GM19397 (cell line): ENCODE results near the gene DNAJC10.
"Not testable (repeated sequence)": the region's sequence is repeated elsewhere in the genome, so short reads cannot be mapped to it uniquely, and the experiment has no call there.

Source experiments
- ATAC-seq: cut with Tn5 transposase; IDR thresholded peaks from one replicate; pipeline ENCODE4 v1.9.1; 2021; ENCODE audit warnings: mild to moderate bottlenecking, moderate library complexity; ENCODE audit not compliant: unreplicated experiment

DNAJC10 gene, protein sequence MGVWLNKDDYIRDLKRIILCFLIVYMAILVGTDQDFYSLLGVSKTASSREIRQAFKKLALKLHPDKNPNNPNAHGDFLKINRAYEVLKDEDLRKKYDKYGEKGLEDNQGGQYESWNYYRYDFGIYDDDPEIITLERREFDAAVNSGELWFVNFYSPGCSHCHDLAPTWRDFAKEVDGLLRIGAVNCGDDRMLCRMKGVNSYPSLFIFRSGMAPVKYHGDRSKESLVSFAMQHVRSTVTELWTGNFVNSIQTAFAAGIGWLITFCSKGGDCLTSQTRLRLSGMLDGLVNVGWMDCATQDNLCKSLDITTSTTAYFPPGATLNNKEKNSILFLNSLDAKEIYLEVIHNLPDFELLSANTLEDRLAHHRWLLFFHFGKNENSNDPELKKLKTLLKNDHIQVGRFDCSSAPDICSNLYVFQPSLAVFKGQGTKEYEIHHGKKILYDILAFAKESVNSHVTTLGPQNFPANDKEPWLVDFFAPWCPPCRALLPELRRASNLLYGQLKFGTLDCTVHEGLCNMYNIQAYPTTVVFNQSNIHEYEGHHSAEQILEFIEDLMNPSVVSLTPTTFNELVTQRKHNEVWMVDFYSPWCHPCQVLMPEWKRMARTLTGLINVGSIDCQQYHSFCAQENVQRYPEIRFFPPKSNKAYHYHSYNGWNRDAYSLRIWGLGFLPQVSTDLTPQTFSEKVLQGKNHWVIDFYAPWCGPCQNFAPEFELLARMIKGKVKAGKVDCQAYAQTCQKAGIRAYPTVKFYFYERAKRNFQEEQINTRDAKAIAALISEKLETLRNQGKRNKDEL

DNA sequence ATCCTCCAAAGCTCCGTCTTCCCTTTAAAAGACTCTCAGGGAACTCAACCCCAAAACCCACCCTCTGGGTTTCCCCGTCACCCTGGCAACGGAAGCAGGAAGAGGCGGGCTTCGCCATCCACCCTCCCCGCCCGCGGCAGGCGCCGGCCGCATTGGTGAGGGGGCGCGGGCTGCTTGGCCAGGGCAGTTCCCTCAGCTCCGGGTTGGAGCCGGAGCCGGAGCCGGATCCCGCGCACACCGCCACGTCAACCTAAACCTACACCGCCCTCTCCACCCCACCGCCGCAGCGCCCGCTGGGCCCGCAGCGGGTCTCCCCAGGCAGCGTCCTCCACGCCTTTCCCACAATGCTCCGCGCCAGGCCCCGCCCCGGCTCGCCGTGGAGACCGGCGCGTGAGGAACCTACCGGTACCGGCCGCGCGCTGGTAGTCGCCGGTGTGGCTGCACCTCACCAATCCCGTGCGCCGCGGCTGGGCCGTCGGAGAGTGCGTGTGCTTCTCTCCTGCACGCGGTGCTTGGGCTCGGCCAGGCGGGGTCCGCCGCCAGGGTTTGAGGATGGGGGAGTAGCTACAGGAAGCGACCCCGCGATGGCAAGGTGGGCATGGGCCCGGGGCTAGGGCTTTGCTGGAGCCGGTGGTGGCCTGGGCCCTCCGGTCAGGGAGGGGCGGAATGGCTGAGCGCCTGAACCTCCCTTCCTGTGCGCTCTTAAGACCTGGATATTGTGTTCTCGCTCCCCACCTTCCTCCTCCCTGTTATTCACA, at the start of gene DNAJC10:
TSS of gene DNAJC10 (plus strand) at position 366 of the 758 bp plus-strand sequence. CDS start 1,830 bp downstream, outside the sequence.
- peak; percentile 91 for ATAC-seq

DNA sequence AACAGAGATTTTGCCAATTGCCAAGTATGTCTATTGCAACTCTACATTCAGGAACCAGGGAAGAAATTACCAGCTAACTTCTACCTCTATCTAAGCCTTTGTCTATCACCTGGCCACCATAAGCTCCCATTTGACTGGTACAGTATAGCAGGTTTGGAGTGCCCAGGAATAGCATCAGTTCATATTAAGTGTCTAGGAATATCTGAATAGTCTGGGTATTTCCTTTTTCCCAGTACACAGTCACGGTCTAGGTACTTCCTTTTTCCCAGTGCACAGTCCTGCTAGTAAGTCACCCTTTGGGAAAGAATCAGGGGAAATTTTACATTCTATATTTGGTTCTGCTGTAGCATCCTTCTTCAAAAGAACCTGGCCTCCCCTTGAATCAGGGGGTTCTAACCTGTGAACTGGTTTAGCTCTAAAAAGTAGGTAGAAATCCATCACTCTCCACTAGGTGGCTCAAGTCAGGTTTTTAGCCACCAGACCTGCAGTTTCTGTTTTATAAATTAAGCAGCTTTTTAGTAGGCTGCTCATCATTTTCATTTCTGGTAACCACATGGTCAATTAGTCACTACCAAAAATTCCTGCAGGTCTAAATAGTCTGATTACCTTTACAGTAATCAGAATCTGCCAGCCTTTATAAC, 49.3 kb upstream of the DNAJC10 start:
- peak; percentile 85 for ATAC-seq

DNA sequence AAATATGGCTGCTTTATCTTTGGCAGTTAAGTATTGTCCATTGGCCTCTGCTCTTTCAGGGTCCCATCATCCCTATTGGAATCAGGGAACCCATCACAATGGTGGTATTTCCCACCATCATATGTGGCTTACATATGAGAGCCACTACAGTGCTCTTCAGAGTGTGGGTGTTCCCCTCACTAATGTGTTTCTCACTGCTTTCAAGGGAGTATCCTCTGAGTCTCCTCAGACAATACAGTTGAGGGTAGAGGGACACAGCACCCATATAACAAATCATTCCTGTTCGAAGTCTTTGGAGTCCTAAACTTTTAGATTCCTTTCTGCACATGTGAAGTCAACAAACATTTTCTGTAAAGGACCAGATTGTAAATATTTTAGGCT, 48.8 kb upstream of the DNAJC10 start:
- peak; percentile 22 for ATAC-seq

DNA sequence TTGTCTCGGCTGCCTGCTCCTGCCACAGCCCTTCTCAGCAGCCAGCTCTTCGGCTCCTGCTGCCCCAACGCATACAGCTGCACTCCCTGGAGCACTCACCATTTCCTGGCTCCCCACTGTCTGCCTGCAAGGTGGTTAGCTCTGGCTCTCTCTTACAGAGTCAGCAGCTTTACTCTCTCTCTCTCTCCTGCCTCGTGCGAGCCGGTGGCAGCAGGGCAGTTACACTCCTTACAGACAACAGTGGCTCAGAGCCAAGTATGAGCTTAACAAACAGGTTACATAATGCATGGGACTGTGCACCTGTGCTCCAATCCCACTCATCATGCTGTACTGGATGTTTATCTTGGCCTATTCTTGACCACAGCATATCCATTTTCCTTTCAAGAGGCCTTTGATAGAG, 47.4 kb upstream of the DNAJC10 start:
- no peak for ATAC-seq

DNA sequence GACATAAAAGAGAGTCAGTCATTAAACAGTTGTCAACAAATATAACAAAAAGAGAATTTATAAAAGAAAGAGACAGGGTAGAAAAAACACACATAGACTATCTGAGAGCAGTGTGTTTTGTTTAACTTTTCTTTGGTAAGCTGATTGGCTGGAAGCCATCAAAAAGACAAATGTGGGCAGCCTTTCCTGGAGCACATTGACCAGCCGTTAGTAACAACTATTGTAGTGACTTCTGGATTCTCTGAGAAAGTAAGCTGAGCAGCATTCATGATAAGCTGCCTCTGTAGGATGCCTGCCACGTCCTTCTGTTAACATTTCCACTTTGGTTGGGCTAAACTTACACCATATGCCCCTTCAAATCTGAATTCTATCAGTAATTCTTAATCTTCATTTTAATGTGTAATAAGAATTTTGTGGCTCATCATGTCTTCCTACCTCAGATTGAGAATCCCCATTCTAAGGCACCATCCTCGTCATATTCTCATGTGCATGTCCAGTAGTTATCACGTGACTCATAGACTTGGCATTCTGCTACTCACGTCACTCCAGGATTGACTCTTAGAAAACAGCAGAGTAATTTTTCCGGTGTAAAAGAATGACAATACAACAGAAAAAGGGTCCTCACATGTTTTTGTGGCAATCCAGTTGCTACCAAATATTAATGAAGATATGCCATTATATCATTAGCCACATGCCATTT, 43.4 kb upstream of the DNAJC10 start:
- no peak for ATAC-seq

DNA sequence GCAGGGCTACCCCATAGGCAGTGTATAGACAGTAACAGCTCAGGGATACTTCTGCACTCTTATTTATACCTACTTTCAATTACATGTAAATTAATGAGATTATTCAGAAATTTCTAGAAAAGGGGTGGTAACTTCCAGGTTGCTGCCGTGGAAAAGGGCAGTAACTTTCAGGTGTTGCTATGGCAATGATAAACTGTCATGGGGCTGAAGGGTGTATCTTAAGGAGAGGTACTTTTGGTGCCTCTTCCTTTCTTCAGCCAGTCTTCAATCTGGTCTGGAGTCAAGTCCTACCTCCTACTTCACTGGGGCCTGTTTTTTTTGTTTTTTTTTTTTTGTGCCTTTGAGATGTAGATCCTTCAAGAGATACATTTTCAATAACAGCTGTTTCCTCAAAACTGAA, 35.2 kb upstream of the DNAJC10 start:
- no peak for ATAC-seq

DNA sequence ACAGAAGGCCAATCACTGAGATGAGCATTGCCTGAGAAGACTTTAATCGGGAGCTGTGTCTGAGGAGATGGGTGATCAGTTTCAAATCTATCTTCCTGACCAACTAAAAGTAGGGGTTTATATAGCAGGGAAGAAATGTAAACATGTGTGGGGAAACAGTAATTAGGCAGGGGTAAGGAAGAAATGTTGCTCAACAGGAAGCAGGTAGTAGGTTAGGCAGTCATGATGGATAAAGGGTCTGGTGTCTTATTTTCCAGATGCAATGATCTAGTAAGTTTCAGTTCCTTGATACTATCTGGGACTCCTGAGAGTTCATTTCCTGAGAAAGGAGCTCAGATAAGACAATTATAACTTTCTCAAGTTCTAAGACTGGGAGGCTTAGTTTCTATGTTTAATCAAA, 33.8 kb upstream of the DNAJC10 start:
- no peak for ATAC-seq

DNA sequence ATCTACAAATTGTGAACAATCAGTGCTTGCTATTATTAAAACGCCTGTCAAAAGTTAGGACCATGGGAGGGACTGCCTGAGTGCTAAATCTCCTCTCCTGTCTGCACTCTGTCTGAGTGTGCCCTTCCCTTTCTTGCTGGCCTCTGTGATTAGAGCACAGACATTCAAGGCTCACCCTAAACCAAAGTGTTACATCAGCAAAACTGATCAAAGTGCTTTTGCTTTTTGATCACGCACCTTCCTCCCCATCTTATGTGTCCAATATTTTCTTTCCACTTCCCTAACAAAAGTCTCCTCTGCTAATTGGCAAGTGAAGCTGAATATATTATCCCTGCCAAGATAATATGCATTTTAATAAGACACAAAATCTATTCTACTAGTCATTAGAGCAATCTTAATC, 30.5 kb upstream of the DNAJC10 start:
- ATAC-seq, result no peak

DNA sequence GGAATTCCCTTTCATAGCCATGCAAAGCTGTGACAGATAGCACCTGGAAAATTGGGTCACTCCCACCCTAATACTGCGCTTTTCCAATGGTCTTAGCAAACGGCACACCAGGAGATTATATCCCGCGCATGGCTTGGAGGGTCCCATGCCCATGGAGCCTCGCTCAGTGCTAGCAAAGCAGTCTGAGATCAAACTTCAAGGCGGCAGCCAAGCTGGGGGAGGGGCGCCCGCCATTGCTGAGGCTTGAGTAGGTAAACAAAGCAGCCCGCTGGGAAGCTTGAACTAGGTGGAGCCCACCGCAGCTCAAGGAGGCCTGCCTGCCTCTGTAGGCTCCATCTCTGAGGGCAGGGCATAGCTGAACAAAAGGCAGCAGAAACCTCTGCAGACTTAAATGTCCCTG, 29.3 kb upstream of the DNAJC10 start:
- ATAC-seq, result not testable (repeated sequence)

DNA sequence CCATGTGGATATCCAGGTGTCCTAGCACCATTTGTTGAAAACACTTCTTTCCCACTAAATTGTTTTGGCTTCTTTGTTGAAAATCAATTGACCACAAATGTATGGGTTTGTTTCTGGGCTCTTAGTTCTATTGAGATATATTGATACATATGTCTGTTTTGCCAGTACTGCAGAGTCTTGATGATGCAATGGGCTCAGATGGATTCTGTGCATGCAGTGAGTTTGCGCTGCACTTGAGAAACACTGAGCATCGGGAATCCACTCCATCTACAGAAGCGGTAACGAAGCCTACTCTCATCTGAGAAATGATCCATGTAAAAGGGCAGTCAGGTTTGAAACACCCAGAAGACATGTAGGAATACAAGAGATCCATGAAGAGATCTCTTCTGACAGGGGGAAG, 21.9 kb upstream of the DNAJC10 start:
- ATAC-seq, result no peak

DNA sequence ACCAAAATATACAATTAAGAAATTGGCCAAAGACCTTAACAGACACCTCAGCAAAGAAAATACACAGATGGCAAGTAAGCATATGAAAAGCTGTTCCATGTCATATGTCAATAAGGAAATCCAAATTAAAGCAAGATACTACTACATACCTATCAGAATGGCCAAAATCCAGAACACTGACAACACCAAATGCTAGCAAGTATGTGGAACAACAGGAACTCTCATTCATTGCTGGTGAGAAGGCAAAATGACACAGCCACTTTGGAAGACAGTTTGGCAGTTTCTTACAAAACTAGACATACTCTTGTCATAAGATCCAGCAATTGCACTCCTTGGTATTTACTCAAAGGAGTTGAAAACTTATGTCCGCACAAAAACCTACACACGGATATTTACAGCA, 20.3 kb upstream of the DNAJC10 start:
- ATAC-seq, result no peak

DNA sequence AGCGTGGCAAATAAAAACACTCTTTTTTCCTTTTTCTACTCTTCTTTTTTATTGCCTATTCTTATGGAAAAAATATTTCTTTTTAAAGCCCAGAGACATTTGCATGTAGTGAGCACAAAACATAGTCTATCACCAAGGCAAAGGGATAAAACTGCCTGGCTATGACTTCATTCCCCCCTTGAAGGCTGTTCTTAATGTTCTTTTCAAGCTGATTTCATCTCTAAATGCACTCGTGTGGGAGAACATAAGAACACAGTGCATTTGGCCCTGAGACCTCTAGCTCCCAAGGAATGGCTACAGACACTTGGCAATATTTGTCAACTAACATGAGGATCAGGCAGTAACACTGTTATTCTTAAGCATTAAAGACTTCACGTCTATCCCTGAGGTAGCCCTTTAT, 17.4 kb upstream of the DNAJC10 start:
- no peak for ATAC-seq

DNA sequence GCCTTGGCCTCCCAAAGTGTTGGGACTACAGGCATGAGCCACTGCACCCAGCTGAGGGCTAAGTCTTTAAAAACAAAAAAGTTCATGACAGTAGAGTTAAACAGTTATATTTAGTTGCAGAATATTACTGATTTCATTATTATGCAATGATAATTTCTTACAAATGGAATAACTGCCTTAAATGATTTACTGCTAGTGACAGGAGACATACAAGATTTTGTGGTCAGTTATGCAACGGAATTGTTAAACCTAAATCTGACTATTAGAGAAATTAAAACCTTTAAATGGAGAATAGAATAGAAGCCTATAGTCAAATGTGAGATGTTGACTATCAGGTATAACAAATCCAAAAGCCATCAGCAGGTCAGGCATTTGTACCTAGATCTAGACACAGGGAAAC, 10.3 kb upstream of the DNAJC10 start:
- ATAC-seq, result no peak

DNA sequence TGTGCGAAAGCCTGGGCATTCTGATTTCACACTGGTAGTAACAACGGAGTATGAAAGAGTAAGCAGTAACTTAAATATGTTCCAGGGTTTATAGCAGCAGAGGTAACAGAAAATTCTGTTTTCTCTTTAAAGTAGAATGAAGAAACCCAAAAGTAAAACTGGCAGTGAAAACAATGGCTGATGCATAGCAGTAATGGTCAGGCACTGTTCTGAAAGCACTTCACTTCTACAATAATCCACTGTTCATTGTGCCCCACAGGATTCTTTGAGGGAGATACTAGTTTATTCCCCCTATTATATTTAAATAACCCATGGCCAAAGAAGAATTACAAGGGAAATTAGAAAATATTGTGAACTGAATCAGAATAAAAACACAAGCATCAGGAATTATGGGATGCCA, 9.3 kb upstream of the DNAJC10 start:
- no peak for ATAC-seq

DNA sequence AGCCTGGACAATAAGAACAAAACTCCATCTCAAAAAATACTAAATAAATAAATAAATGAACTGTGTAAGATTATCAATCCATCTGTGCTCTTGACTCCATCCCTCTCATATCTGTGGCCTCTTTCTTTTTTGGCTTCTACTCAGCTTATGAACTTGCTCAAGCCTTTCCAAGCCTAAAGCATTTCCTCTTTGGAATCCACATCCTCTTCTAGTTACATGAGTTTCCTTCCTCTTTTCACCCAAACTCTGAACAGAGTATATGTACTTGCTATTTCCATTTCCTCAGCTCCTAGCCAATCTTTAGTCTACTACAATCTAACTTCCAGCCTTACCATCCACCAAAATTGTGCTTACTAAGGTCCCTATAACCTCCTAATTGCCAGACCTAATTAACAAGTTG, 2.5 kb upstream of the DNAJC10 start:
- ATAC-seq, result no peak

DNA sequence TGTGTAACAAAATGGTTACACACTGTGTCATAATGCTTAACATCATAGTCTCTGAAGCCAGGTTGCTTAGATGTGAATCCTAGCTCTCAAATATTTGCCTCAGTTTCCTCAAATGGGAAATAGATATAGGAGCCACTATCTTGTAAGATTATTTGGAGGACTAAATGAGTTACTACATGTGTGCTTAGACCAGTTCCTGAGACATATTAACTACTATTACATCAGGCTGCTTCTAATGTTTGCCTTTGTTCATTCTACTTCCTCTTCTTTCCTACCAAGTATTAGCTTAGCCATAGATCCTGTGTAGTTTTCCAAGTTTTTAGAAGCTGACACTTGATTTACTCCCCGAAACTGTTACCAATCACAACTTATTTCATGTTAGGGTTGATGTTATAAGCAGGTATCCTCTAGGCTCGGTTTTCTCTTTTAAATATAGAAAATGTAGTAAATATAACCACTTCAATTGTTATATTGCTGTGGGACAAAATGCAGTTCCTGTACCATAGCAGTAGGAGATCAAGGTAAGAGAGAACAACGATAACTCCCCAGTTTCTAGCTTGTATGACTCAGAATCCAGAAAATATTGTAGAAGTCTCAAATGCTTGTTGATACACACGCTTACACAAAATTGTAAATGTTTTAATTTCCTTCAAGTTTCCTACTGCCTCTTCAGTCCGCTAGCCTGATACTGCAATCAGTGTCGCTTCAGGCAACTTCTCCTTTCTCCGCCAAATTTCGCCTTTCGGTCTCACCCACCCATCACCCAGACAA, 751 bp upstream of the DNAJC10 start:
- ATAC-seq, result no peak

DNA sequence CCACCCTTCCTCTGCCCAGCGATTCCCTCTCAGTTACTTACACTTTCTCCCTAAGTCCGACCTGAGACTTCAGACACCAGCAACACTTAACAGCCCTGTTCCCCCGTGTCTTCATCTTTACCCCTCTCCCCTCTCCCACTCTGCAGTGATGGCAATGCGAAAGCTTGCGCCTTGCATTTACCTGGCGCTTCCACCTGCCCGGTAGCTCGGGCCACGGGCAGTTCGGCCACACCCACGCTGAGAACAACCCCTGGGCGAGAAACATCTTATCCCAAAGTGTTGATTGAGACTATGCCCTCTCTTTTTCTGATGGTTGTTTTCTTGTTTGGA, 558 bp downstream of the DNAJC10 start:
- ATAC-seq, result no peak

DNA sequence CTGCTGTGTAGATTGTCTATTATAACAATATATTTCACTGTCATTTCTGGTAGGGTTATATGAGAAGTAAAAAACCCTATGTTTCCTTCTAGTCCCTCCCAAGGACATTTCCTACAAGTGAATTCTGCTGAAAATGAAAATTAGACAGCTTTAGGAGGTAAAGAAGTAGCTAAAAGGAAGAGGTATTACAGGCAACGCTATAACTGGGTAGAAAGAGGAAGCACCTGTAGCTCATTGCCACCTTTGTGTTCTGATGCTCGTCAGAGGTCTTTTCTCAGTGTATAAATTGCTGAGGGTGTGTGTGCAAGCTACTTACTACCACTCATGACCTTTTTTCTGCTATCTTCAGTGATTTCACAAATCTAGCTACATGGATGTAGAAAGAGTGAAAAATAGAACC, 1.4 kb downstream of the DNAJC10 start:
- peak; percentile 26 for ATAC-seq

DNA sequence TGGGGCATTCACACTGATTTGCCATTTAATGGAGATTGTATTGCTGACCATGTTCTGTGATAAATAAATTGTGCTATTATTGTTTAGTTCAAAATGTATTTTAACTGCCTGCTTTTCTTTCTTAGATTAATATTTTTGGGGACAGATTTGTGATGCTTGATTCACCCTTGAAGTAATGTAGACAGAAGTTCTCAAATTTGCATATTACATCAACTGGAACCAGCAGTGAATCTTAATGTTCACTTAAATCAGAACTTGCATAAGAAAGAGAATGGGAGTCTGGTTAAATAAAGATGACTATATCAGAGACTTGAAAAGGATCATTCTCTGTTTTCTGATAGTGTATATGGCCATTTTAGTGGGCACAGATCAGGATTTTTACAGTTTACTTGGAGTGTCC, 1.8 kb downstream of the DNAJC10 start:
- ATAC-seq, result no peak

DNA sequence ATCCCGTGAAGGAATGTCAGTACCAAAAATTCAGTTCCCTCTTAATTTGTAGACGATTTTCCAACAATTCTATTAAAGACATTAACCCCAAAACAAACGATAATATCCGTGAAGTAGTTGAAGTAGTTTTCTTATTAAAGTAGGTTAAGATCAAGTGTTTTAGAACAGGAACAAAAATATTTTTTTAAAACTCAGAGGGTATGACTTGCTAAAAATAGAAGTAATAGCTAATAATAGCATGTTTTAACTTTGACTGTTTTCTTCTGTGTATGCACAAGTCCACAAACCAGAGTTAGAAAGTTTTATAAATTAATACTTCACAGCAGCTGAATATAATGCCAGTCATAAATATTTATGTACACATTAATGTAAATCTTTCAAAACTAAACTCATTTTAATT, 2.4 kb downstream of the DNAJC10 start:
- ATAC-seq, result no peak
